Breast epithelium (tissue), 3 donors: ENCODE measurements around the gene ISL1.

Source experiments
- CTCF ChIP-seq, 3 donors: fragments of 450-650 bp; IDR thresholded peaks; one replicate each; pipeline ENCODE4 v1.5.1; 2016 to 2017; ENCODE audit warnings: antibody characterized with exemption in 3 of 3, mild to moderate bottlenecking in 3 of 3, moderate library complexity in 3 of 3
- POLR2A ChIP-seq: fragments of 450-650 bp; IDR thresholded peaks from one replicate; pipeline ENCODE4 v1.6.1; 2016; ENCODE audit warnings: antibody characterized with exemption, mild to moderate bottlenecking, moderate library complexity

GRCh38 chr5:51378061-51378409 lies 5.2 kb upstream of the ISL1 start:
- TF ChIP-seq CTCF (IDR thresholded peaks at IDR 0.05) (no peak), POLR2A (no peak)
